K562 (cell line): ENCODE measurements around the gene PPP1R14C. TPM values are rescaled to one million over a fixed set of nuclear protein-coding genes. Genes with fewer than 3 reads are reported as not detected.

Experiments
- BCOR ChIP-seq: fragments of 450-650 bp; IDR thresholded peaks from 2 replicates; pipeline ENCODE4 v1.6.1; 2016
- CBX3 ChIP-seq, 2 experiments: IDR thresholded peaks; 1 replicate in 1 of 2; 2 replicates in 1 of 2; pipeline ENCODE4 v1.6.1; 2012; ENCODE audit warnings: inconsistent platforms in 2 of 2, low read length in 2 of 2, borderline replicate concordance in 1 of 2, control low read depth in 1 of 2
- CREM ChIP-seq: IDR thresholded peaks from 2 replicates; pipeline ENCODE4 v1.6.1; 2014; ENCODE audit warnings: antibody characterized with exemption, low read depth
- E2F8 ChIP-seq: fragments of 450-650 bp; IDR thresholded peaks from 2 replicates; pipeline ENCODE4 v1.7.1; 2018; ENCODE audit warnings: mild to moderate bottlenecking, low read depth; ENCODE audit not compliant: partially characterized antibody
- GTF3C2 ChIP-seq: IDR thresholded peaks from 3 replicates; pipeline ENCODE4 v1.6.1; 2011; ENCODE audit warnings: borderline replicate concordance, mild to moderate bottlenecking, moderate library complexity; ENCODE audit not compliant: insufficient read length; ENCODE audit errors: extremely low read depth
- HDAC2 ChIP-seq: fragments of 450-650 bp; IDR thresholded peaks from 2 replicates; pipeline ENCODE4 v1.6.1; 2016; ENCODE audit warnings: mild to moderate bottlenecking
- MAFG ChIP-seq: fragments of 450-650 bp; conservative IDR thresholded peaks from 2 replicates; pipeline ENCODE4 v1.6.1; 2016; ENCODE audit warnings: missing genetic modification characterization, missing compliant biosample characterization
- PYGO2 ChIP-seq: fragments of 450-650 bp; IDR thresholded peaks from 2 replicates; pipeline ENCODE4 v1.6.1; 2016; ENCODE audit warnings: mild to moderate bottlenecking, missing genetic modification characterization, moderate library complexity, missing compliant biosample characterization
- RCOR1 ChIP-seq, 2 experiments: IDR thresholded peaks; 2 replicates each; pipeline ENCODE4 v1.6.1; 2012; ENCODE audit warnings: low read depth in 2 of 2, low read length in 2 of 2, borderline replicate concordance in 1 of 2, improper control_type of control experiment in 1 of 2
- WHSC1 ChIP-seq: IDR thresholded peaks from one replicate; pipeline ENCODE4 v1.6.1; 2012; ENCODE audit warnings: low read length, control low read depth, inconsistent platforms
- ZNF507 ChIP-seq: conservative IDR thresholded peaks from 2 replicates; pipeline ENCODE4 v1.6.1; 2017; ENCODE audit warnings: missing genetic modification characterization, missing compliant biosample characterization
- polyA plus RNA-seq, 8 experiments: library from polyadenylated mRNA; depleted of rRNA in 4 of 8; stranded (reverse) in 5 of 8; unstranded in 3 of 8; fragments of >200 nt; fragmentation: Nextera tagmentation in 2 of 8; fragmentation: Illumina TruSeq in 1 of 8; extraction: Ambion mirVana in 2 of 8; extraction: Trizol in 1 of 8; gene quantifications; 2 replicates each; pipeline versions ENCODE4 v1.2.1 to v1.2.3, GENCODE V29; 2011 to 2014; ENCODE audit warnings: inconsistent platforms in 1 of 8, missing spikeins in 1 of 8
- total RNA-seq, 7 experiments: library from RNA; depleted of rRNA in 6 of 7; stranded (reverse); fragments of >200 nt in 6 of 7; fragmentation: Illumina TruSeq in 2 of 7; extraction: Trizol in 2 of 7; gene quantifications; 2 replicates each; pipeline versions ENCODE4 v1.2.1 to v1.2.3, GENCODE V29; 2011 to 2021; ENCODE audit warnings: low replicate concordance in 1 of 7
- TF ChIP-seq, protein P1 (sequence below), 3 experiments: IDR thresholded peaks in 2 of 3; conservative IDR thresholded peaks in 1 of 3; 2 replicates each; pipeline ENCODE4 v1.5.1; 2011 to 2012; ENCODE audit warnings: low read length in 3 of 3, mild to moderate bottlenecking in 3 of 3, control low read depth in 2 of 3, improper control_type of control experiment in 1 of 3, inconsistent platforms in 1 of 3, low read depth in 1 of 3, mixed read lengths in 1 of 3, moderate library complexity in 1 of 3; ENCODE audit not compliant: insufficient read depth in 2 of 3
- TF ChIP-seq, protein P2 (sequence below): sonication (generic); formaldehyde crosslinking; IDR thresholded peaks from 2 replicates; pipeline ENCODE4 v1.8.1; 2023; ENCODE audit warnings: mild to moderate bottlenecking, missing genetic modification reagents
- TF ChIP-seq, protein P3 (sequence below): fragments of 450-650 bp; IDR thresholded peaks from 2 replicates; pipeline ENCODE4 v1.6.1; 2017; ENCODE audit warnings: antibody characterized with exemption, mild to moderate bottlenecking

The PPP1R14C gene
- total and polyA plus RNA-seq, 9 of the 15 experiments (the other 6 are each of a cell fraction or from before 2014, with no cell fraction given) = 4.5 to 16.6 (median 11.9) TPM

DNA sequence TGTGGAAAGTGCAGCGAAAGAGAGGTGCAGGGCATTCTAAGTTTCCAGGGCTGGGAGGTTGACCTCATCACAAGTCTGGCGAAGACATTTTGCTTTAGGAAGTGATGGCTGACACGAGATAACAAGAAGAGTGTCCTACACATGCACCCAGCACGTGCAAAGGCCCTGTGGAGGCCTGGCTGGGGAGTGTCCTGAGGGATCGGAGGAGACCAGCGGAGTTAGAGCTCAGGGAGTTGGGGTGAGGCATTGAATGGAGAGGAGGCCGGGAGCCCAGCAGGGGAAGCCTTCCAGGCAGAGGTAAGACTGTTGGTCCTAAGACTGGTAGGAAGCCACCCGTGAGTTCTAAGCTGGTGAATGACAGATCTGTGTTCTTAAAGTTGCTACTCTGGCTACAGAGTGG is 58.4 kb downstream of the PPP1R14C start (continued):
- TF ChIP-seq, protein P1, sequence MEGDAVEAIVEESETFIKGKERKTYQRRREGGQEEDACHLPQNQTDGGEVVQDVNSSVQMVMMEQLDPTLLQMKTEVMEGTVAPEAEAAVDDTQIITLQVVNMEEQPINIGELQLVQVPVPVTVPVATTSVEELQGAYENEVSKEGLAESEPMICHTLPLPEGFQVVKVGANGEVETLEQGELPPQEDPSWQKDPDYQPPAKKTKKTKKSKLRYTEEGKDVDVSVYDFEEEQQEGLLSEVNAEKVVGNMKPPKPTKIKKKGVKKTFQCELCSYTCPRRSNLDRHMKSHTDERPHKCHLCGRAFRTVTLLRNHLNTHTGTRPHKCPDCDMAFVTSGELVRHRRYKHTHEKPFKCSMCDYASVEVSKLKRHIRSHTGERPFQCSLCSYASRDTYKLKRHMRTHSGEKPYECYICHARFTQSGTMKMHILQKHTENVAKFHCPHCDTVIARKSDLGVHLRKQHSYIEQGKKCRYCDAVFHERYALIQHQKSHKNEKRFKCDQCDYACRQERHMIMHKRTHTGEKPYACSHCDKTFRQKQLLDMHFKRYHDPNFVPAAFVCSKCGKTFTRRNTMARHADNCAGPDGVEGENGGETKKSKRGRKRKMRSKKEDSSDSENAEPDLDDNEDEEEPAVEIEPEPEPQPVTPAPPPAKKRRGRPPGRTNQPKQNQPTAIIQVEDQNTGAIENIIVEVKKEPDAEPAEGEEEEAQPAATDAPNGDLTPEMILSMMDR (IDR thresholded peaks at IDR 0.05 in 2 of 3, conservative IDR thresholded peaks at IDR 0.05 in 1 of 3; ENCODE audit: insufficient read depth in 2 of 3, low read depth in 1 of 3, low read length in 3 of 3) = no peak
- TF ChIP-seq ZNF507 (tag) (no peak), WHSC1 (no peak), MAFG (no peak), CREM (no peak), CBX3 (IDR thresholded peaks at IDR 0.05; ENCODE audit: borderline replicate concordance in 1 of 2, low read length in 2 of 2) (no peak), RCOR1 (IDR thresholded peaks at IDR 0.05; ENCODE audit: borderline replicate concordance in 1 of 2, low read depth in 2 of 2, low read length in 2 of 2) (peak in 1 of 2 experiments; percentile 46; a peak in 1 of 4 replicates), GTF3C2 (no peak), E2F8 (no peak), HDAC2 (0 out of 2 replicates have a peak, but pooled peaks have one; percentile 47), PYGO2 (tag) (no peak), BCOR (peak; percentile 65; the same call in 1 of the 2 replicates)
- TF ChIP-seq, protein P2, sequence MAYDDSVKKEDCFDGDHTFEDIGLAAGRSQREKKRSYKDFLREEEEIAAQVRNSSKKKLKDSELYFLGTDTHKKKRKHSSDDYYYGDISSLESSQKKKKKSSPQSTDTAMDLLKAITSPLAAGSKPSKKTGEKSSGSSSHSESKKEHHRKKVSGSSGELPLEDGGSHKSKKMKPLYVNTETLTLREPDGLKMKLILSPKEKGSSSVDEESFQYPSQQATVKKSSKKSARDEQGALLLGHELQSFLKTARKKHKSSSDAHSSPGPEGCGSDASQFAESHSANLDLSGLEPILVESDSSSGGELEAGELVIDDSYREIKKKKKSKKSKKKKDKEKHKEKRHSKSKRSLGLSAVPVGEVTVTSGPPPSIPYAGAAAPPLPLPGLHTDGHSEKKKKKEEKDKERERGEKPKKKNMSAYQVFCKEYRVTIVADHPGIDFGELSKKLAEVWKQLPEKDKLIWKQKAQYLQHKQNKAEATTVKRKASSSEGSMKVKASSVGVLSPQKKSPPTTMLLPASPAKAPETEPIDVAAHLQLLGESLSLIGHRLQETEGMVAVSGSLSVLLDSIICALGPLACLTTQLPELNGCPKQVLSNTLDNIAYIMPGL (CRISPR knock-in tag) = no peak
- TF ChIP-seq, protein P3, sequence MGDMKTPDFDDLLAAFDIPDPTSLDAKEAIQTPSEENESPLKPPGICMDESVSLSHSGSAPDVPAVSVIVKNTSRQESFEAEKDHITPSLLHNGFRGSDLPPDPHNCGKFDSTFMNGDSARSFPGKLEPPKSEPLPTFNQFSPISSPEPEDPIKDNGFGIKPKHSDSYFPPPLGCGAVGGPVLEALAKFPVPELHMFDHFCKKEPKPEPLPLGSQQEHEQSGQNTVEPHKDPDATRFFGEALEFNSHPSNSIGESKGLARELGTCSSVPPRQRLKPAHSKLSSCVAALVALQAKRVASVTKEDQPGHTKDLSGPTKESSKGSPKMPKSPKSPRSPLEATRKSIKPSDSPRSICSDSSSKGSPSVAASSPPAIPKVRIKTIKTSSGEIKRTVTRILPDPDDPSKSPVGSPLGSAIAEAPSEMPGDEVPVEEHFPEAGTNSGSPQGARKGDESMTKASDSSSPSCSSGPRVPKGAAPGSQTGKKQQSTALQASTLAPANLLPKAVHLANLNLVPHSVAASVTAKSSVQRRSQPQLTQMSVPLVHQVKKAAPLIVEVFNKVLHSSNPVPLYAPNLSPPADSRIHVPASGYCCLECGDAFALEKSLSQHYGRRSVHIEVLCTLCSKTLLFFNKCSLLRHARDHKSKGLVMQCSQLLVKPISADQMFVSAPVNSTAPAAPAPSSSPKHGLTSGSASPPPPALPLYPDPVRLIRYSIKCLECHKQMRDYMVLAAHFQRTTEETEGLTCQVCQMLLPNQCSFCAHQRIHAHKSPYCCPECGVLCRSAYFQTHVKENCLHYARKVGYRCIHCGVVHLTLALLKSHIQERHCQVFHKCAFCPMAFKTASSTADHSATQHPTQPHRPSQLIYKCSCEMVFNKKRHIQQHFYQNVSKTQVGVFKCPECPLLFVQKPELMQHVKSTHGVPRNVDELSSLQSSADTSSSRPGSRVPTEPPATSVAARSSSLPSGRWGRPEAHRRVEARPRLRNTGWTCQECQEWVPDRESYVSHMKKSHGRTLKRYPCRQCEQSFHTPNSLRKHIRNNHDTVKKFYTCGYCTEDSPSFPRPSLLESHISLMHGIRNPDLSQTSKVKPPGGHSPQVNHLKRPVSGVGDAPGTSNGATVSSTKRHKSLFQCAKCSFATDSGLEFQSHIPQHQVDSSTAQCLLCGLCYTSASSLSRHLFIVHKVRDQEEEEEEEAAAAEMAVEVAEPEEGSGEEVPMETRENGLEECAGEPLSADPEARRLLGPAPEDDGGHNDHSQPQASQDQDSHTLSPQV = no peak
